Measurements from ENCODE around the gene UNC45A. TPM values are rescaled to one million over a fixed set of nuclear protein-coding genes. Genes with fewer than 3 reads are reported as not detected.
"Not testable (repeated sequence)": the region's sequence is repeated elsewhere in the genome, so short reads cannot be mapped to it uniquely, and the experiment has no call there.

The UNC45A gene
- total and polyA plus RNA-seq, 8 donors: 29.2 to 51.3 (median 34.2) TPM

GRCh38 chr15:90924375-90924774, 10.7 kb upstream of the UNC45A start:
- no peak for FAIRE-seq
- no peak for TF ChIP-seq CTCF (IDR thresholded peaks at IDR 0.05)

GRCh38 chr15:90926766-90927165, 8.3 kb upstream of the UNC45A start:
- intact Hi-C loops (cut with DNase I): not testable (repeated sequence)

More at GRCh38 chr15:90924375-90924774, 10.7 kb upstream of the UNC45A start:
- WGBS, 2 donors: 84 to 91% methylated on average over 5 of the region's 5 CpGs
- Histone ChIP-seq H3K9me3 (no peaks in the 10 kb centered on the region), H3K36me3 (peaks cover 0 to 20% (median 9%) of the 10 kb centered on the region in 3 donors), H3K4me1 (peaks cover 0 to 9% (median 0%) of the 10 kb centered on the region in 3 donors), H3K27me3 (no peaks in the 10 kb centered on the region), H3K4me3 (no peak overlapping the region), H3K27ac (no peak overlapping the region)
- intact Hi-C loops (cut with DNase I): no loop called here
- DNase-seq (no peak), ATAC-seq (no peak)

GRCh38 chr15:90928106-90928505, 7.0 kb upstream of the UNC45A start:
- DNase-seq; H3K4me3 ChIP-seq; intact Hi-C loops (cut with DNase I); H3K36me3 ChIP-seq; ATAC-seq; FAIRE-seq; H3K27me3 ChIP-seq; H3K9me3 ChIP-seq; H3K27ac ChIP-seq: not testable (repeated sequence)
- peaks cover 0 to 21% (median 10%) of the 10 kb centered on the region in 3 donors for H3K4me1 ChIP-seq
- WGBS, 2 donors: 95 to 96% methylated on average over 7 of the region's 7 CpGs

More at GRCh38 chr15:90926766-90927165, 8.3 kb upstream of the UNC45A start:
- H3K4me1 ChIP-seq: peaks cover 0 to 21% (median 10%) of the 10 kb centered on the region in 3 donors
- DNase-seq: peak in 1 of 6 donors; percentile 1
- H3K9me3 ChIP-seq, ATAC-seq, H3K36me3 ChIP-seq, H3K4me3 ChIP-seq, H3K27ac ChIP-seq, FAIRE-seq, H3K27me3 ChIP-seq: not testable (repeated sequence)
- 87 to 92% methylated on average over 10 of the region's 10 CpGs for WGBS, 2 donors

- H3K27ac ChIP-seq: peak overlapping the region; percentile 71 to 96 (median 84)
- H3K36me3 ChIP-seq: no peaks in the 10 kb centered on the region
- 46 to 51% methylated on average over 21 of the region's 21 CpGs for WGBS, 2 donors
- no peaks in the 10 kb centered on the region for H3K27me3 ChIP-seq
- no peaks in the 10 kb centered on the region for H3K9me3 ChIP-seq
- no peak for FAIRE-seq
- intact Hi-C loops (cut with DNase I): no loop called here
- ATAC-seq: no peak
- no peak for TF ChIP-seq CTCF (IDR thresholded peaks at IDR 0.05)
- peak overlapping the region; percentile 38 to 84 (median 54) for H3K4me3 ChIP-seq
- H3K4me1 ChIP-seq: peaks cover 0 to 21% (median 11%) of the 10 kb centered on the region in 3 donors
- peak in 1 of 6 donors; percentile 15 for DNase-seq
Measured at GRCh38 chr15:90929246-90930019, 5.7 kb upstream of the UNC45A start.

GRCh38 chr15:90930861-90931574, 4.1 kb upstream of the UNC45A start:
- Histone ChIP-seq H3K9me3 (no peaks in the 10 kb centered on the region), H3K36me3 (no peaks in the 10 kb centered on the region), H3K4me1 (peaks cover 0 to 25% (median 14%) of the 10 kb centered on the region in 3 donors), H3K4me3 (peak overlapping the region in 3 of 4 donors; percentile 38 to 84 (median 76)), H3K27me3 (no peaks in the 10 kb centered on the region), H3K27ac (peak overlapping the region; percentile 91 to 96 (median 92))
- intact Hi-C loops (cut with DNase I): no loop called here
- no peak for TF ChIP-seq CTCF (IDR thresholded peaks at IDR 0.05)
- no peak for ATAC-seq
- DNase-seq: peak in 1 of 6 donors; percentile 35
- WGBS, 2 donors: 44 to 53% methylated on average over 15 of the region's 15 CpGs
- FAIRE-seq: no peak

Data from pancreas (tissue), 10 donors.